Measurements from ENCODE around the gene FJX1.

DNA sequence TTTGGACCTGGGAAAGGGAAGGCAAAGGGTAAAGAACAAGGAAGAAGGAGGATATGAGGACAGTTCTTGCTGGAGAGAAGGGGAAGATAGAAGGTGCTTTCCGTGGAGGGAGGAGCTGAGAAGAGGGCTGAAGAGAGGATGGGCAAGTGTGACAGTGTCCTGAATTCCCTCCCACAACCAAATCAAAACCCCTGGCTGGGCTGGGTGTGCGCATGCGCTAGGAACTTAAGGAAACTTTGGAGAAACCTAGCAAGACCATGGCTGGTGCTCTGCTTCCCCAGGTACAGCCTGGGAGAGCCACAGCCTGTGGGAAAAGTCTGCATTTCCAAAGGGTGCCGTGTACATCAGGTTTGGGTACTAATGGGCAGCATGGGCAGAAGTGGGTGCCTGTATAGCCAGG, 29.0 kb upstream of the FJX1 start:
- TF ChIP-seq, protein P1, sequence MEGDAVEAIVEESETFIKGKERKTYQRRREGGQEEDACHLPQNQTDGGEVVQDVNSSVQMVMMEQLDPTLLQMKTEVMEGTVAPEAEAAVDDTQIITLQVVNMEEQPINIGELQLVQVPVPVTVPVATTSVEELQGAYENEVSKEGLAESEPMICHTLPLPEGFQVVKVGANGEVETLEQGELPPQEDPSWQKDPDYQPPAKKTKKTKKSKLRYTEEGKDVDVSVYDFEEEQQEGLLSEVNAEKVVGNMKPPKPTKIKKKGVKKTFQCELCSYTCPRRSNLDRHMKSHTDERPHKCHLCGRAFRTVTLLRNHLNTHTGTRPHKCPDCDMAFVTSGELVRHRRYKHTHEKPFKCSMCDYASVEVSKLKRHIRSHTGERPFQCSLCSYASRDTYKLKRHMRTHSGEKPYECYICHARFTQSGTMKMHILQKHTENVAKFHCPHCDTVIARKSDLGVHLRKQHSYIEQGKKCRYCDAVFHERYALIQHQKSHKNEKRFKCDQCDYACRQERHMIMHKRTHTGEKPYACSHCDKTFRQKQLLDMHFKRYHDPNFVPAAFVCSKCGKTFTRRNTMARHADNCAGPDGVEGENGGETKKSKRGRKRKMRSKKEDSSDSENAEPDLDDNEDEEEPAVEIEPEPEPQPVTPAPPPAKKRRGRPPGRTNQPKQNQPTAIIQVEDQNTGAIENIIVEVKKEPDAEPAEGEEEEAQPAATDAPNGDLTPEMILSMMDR (IDR thresholded peaks at IDR 0.05; ENCODE audit: poor library complexity), result no peak
- TF ChIP-seq EZH2phosphoT487 (IDR thresholded peaks at IDR 0.05; ENCODE audit: low read depth, severe bottlenecking, unreplicated experiment), result no peak
- TF ChIP-seq EZH2 (IDR thresholded peaks at IDR 0.05; ENCODE audit: borderline replicate concordance), result no peak
